NCI-H748 (cell line): ENCODE data around the gene CIC.
"Not testable (repeated sequence)": the region's sequence is repeated elsewhere in the genome, so short reads cannot be mapped to it uniquely, and the experiment has no call there.

ENCODE experiments used
- DNase-seq: peaks from one replicate; lab custom pipeline; 2025; ENCODE audit not compliant: unreplicated experiment; lab: John Stamatoyannopoulos, UW

The CIC gene

GRCh38 chr19:42328854-42329253 lies 59.8 kb downstream of the CIC start:
- DNase-seq = no peak

- no peak for DNase-seq
These were observed 61.2 kb downstream of the CIC start for GRCh38 chr19:42330241-42330711.

GRCh38 chr19:42331333-42331732 lies 62.3 kb downstream of the CIC start:
- not testable (repeated sequence) for DNase-seq

- no peak for DNase-seq
These were observed 63.0 kb downstream of the CIC start for GRCh38 chr19:42332059-42332458.

- DNase-seq = no peak
These were observed 64.0 kb downstream of the CIC start for GRCh38 chr19:42333018-42333417.

- no peak for DNase-seq
These were observed 65.1 kb downstream of the CIC start for GRCh38 chr19:42333975-42334696.

GRCh38 chr19:42334697-42335373 lies 65.8 kb downstream of the CIC start:
- no peak for DNase-seq

- DNase-seq = no peak
These were observed 66.4 kb downstream of the CIC start for GRCh38 chr19:42335374-42335936.

GRCh38 chr19:42335971-42336370 lies 66.9 kb downstream of the CIC start:
- no peak for DNase-seq

GRCh38 chr19:42339126-42339860 lies 70.2 kb downstream of the CIC start:
- not testable (repeated sequence) for DNase-seq

- not testable (repeated sequence) for DNase-seq
These were observed 70.9 kb downstream of the CIC start for GRCh38 chr19:42339922-42340321.

GRCh38 chr19:42343344-42344110 lies 74.5 kb downstream of the CIC start:
- DNase-seq = no peak

- DNase-seq = no peak
These were observed 75.4 kb downstream of the CIC start for GRCh38 chr19:42344336-42344893.
